Measurements from ENCODE around the gene POU2AF2.
"Not testable (repeated sequence)": the region's sequence is repeated elsewhere in the genome, so short reads cannot be mapped to it uniquely, and the experiment has no call there.

POU2AF2 gene

GRCh38 chr11:111269146-111269868 is 23.8 kb downstream of the POU2AF2 start:
- H3K4me1 Mint-ChIP-seq (ENCODE audit: low read depth in 2 of 2), result peaks cover 2 to 5% of the 10 kb centered on the region in 2 donors
- DNase-seq (no peak), ATAC-seq (replicated peaks) (no peak)
- no peaks in the 10 kb centered on the region for H3K36me3 Mint-ChIP-seq (ENCODE audit: insufficient read depth)
- H3K4me3 Mint-ChIP-seq, result no peak overlapping the region
- no peaks in the 10 kb centered on the region for H3K9me3 Mint-ChIP-seq
- H3K27me3 Mint-ChIP-seq, result peaks cover 32 to 33% of the 10 kb centered on the region in 2 donors
- no peak overlapping the region for H3K27ac Mint-ChIP-seq

DNA sequence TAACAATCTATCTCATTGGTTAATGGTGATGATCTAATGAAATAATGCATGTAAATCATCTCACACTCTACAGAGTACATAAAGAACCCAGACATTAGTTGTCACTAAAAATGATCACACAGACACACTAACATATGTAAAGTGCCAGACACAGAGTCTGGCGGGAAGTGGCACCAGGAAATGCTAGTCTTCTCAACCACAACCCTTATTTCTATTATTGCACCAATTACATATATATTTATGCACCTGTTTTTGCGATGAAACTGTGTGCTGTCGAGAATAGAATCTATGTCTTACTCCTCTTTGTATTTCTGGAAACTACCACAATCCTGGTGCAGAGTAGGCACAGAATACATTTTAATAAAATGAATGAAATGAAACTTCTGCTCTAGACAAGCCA is 26.9 kb downstream of the POU2AF2 start:
- Mint-ChIP-seq H3K4me1 (ENCODE audit: low read depth in 2 of 2) (peaks cover 2 to 5% of the 10 kb centered on the region in 2 donors), H3K36me3 (ENCODE audit: insufficient read depth) (no peaks in the 10 kb centered on the region), H3K27me3 (peaks cover 33 to 49% of the 10 kb centered on the region in 2 donors), H3K27ac (no peak overlapping the region), H3K9me3 (no peaks in the 10 kb centered on the region), H3K4me3 (no peak overlapping the region)
- ATAC-seq (replicated peaks) (no peak), DNase-seq (no peak)

DNA sequence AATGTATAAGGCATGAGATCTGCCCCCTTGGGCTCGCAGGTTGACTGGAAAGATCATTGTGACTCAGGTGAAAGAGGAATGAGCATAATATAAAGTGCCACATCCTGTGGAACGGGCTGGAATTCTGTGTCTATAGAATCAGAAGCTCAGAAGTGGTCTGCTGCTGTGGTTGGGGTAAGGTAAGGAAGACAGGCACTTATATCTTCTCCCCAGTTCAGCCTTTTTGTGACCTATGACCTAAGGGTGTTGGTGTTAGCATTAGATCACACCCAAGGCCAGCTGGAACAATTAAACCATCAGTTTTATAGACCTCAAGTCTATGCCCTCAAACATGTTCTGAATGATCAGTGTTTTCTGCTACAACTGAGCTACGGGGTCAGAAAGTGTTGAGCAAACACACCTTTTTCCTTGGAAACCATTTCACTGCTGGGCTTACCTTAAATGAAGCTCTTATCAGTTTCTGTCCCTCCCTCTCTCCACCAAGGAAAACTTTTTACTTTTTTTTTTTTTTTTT is 37.1 kb downstream of the POU2AF2 start:
- ATAC-seq (replicated peaks) (no peak), DNase-seq (no peak)
- H3K27me3 Mint-ChIP-seq, result peaks cover 4 to 9% of the 10 kb centered on the region in 2 donors
- H3K27ac Mint-ChIP-seq, result no peak overlapping the region
- no peaks in the 10 kb centered on the region for H3K9me3 Mint-ChIP-seq
- no peak overlapping the region for H3K4me3 Mint-ChIP-seq
- no peaks in the 10 kb centered on the region for H3K36me3 Mint-ChIP-seq (ENCODE audit: insufficient read depth)
- H3K4me1 Mint-ChIP-seq (ENCODE audit: low read depth in 2 of 2), result no peaks in the 10 kb centered on the region

- no peaks in the 10 kb centered on the region for H3K4me1 Mint-ChIP-seq (ENCODE audit: low read depth in 2 of 2)
- DNase-seq (no peak), ATAC-seq (replicated peaks) (no peak)
- H3K4me3 Mint-ChIP-seq, result no peak overlapping the region
- H3K27me3 Mint-ChIP-seq, result peaks cover 8 to 9% of the 10 kb centered on the region in 2 donors
- no peaks in the 10 kb centered on the region for H3K36me3 Mint-ChIP-seq (ENCODE audit: insufficient read depth)
- H3K27ac Mint-ChIP-seq, result no peak overlapping the region
- no peaks in the 10 kb centered on the region for H3K9me3 Mint-ChIP-seq
These were observed 38.5 kb downstream of the POU2AF2 start for GRCh38 chr11:111283945-111284481.

DNA sequence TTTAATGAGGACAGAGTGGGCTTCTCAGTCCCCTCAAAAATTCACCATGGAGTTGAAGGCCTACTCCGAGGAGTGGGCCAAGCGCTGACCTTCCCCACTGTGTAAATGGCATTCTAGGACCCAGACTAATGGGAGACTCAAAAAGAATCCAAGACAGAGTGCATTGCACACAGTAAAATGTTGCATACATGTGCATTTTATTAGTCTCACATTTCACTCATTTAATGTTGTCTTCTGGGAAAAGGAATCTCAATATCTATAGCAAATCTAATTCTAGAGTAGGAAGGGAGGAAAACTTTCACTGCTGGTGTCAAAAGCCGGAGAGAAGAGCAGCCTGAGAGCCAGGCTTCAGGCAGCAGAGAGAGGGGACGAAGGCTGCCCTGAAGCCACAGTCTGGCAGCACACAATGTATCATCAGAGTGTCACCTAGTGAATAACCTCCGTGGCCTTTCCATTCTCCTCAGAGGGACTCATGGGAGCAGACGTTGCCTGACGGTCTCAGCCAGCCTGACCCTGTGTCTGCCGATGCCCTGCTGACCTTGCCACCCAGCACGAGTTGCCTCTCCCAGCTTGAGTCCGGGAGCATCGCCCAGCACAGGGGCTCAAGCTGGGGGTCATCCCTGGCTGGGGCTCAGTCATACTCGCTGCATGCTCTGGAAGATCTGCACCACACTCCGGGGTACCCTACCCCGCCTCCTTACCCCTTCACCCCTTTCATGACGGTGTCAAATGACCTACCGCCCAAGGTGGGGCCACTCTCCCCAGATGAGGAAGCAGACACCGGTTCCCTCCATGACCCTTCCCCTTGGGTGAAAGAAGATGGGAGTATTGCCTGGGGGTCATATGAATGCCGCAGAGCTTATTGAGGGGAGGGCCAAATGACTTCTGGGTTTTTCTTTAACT is 39.9 kb downstream of the POU2AF2 start:
- no peak overlapping the region for H3K27ac Mint-ChIP-seq
- H3K36me3 Mint-ChIP-seq (ENCODE audit: insufficient read depth), result no peaks in the 10 kb centered on the region

GRCh38 chr11:111291764-111292163 is 46.2 kb downstream of the POU2AF2 start:
- Mint-ChIP-seq H3K36me3 (ENCODE audit: insufficient read depth) (no peaks in the 10 kb centered on the region), H3K9me3 (no peaks in the 10 kb centered on the region), H3K4me1 (ENCODE audit: low read depth in 2 of 2) (no peaks in the 10 kb centered on the region), H3K27me3 (peaks cover 14 to 16% of the 10 kb centered on the region in 2 donors), H3K27ac (no peak overlapping the region), H3K4me3 (no peak overlapping the region)
- DNase-seq (no peak), ATAC-seq (replicated peaks) (no peak)

More for the DNA sequence above, 39.9 kb downstream of the POU2AF2 start:
- Mint-ChIP-seq H3K27me3 (peaks cover 12 to 15% of the 10 kb centered on the region in 2 donors), H3K4me1 (ENCODE audit: low read depth in 2 of 2) (no peaks in the 10 kb centered on the region), H3K4me3 (no peak overlapping the region), H3K9me3 (no peaks in the 10 kb centered on the region)
- DNase-seq (no peak), ATAC-seq (replicated peaks) (no peak)

- not testable (repeated sequence) for ATAC-seq (replicated peaks); H3K4me1 Mint-ChIP-seq (ENCODE audit: low read depth in 2 of 2); H3K4me3 Mint-ChIP-seq; DNase-seq; H3K36me3 Mint-ChIP-seq (ENCODE audit: insufficient read depth); H3K27ac Mint-ChIP-seq; H3K9me3 Mint-ChIP-seq
- peaks cover 12 to 22% of the 10 kb centered on the region in 2 donors for H3K27me3 Mint-ChIP-seq
These were observed 46.9 kb downstream of the POU2AF2 start for GRCh38 chr11:111292408-111292807.

GRCh38 chr11:111296196-111296595 is 50.7 kb downstream of the POU2AF2 start:
- no peak for DNase-seq
- H3K27me3 Mint-ChIP-seq, result peaks cover 20 to 35% of the 10 kb centered on the region in 2 donors

DNA sequence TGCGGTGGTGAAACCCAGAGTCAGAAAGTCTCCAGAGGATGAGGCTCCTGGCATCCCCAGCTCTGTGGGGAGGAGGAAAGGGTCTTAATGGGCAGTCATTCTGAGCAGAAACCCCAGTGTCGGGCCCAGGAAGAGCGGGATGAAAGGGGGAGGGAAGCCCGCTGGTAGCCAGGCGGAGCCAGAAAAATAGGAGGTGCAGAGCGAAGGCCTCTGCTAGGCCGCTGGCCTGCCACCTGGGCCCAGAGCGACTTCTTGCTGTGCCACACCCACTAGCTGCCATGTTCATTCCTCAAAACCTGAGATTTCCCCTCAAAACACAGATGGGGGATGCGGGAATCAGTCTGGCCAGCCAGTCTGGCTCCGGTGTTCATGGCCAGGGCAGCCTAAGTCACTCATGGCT is 52.2 kb downstream of the POU2AF2 start:
- no peaks in the 10 kb centered on the region for H3K9me3 Mint-ChIP-seq
- H3K4me3 Mint-ChIP-seq, result no peak overlapping the region
- H3K36me3 Mint-ChIP-seq (ENCODE audit: insufficient read depth), result no peaks in the 10 kb centered on the region
- H3K4me1 Mint-ChIP-seq (ENCODE audit: low read depth in 2 of 2), result no peaks in the 10 kb centered on the region
- ATAC-seq (replicated peaks), result no peak
- peaks cover 31 to 48% of the 10 kb centered on the region in 2 donors for H3K27me3 Mint-ChIP-seq
- no peak for DNase-seq
- H3K27ac Mint-ChIP-seq, result no peak overlapping the region

More at GRCh38 chr11:111296196-111296595, 50.7 kb downstream of the POU2AF2 start:
- Mint-ChIP-seq H3K27ac (no peak overlapping the region), H3K4me1 (ENCODE audit: low read depth in 2 of 2) (no peaks in the 10 kb centered on the region), H3K9me3 (no peaks in the 10 kb centered on the region), H3K36me3 (ENCODE audit: insufficient read depth) (no peaks in the 10 kb centered on the region), H3K4me3 (no peak overlapping the region)
- ATAC-seq (replicated peaks), result no peak

GRCh38 chr11:111298413-111299100 is 53.0 kb downstream of the POU2AF2 start, which contains the start of gene POU2AF3:
Gene POU2AF3, plus strand, starts transcription at chr11:111298546. Its CDS starts 36 bp downstream, at chr11:111298582.
- Mint-ChIP-seq H3K36me3 (ENCODE audit: insufficient read depth) (no peaks in the 10 kb centered on the region), H3K9me3 (no peaks in the 10 kb centered on the region), H3K27ac (no peak within 1 kb of the TSS), H3K4me1 (ENCODE audit: low read depth in 2 of 2) (no peaks in the 10 kb centered on the region), H3K27me3 (peaks cover 37 to 54% of the 10 kb centered on the region in 2 donors), H3K4me3 (no peak within 1 kb of the TSS)
- DNase-seq (no peak), ATAC-seq (replicated peaks) (no peak)

DNA sequence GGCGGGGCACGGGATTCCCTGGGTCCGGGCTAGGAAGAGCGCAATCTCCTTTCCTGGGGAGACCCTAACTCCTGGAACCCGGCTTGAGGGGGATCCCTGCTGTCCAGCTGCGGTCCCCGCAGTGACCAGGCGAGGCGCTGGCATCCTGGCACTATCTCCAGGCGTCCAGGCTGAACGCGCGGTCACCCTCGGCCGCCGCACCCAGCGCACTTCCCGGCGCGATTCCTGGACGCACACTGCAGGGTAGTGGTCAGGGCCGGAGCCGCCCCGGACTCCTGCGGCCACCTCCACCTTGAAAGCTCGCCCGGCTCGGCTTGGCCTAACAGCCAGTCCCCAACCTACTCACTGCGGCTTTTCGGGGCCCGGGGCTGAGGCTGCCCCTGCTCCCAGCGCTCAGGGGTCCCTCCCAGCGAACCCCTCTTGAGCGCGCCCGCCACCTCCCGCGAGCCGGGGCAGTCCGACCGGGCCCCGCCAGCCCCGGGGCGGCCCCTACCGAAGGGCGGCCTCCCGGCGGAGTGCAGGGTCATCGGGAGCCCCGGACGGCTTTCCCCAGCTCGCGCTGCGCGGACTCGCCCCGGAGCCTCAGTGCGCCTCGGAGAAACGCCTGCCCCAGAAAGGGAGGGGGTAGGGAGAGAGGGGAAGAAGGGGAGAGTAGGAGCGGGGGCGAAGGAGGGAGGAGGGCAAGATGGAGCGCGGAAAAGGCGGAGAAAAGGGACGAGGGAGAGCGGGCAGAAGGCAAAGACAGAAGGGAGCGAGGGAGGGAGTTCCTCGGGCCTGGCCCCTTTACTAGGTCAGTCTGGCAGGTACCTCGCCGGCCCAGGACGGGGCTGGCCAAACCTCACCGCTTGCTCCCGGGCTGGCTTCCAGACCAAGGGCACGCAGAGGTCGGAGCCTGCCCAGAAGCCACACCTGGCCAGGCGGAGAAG is 53.8 kb downstream of the POU2AF2 start:
- ATAC-seq (replicated peaks), result no peak
- Mint-ChIP-seq H3K27me3 (peaks cover 37 to 54% of the 10 kb centered on the region in 2 donors), H3K9me3 (no peaks in the 10 kb centered on the region), H3K4me1 (ENCODE audit: low read depth in 2 of 2) (no peaks in the 10 kb centered on the region), H3K4me3 (no peak overlapping the region), H3K27ac (no peak overlapping the region), H3K36me3 (ENCODE audit: insufficient read depth) (no peaks in the 10 kb centered on the region)
- no peak for DNase-seq

- H3K9me3 Mint-ChIP-seq, result no peaks in the 10 kb centered on the region
- H3K36me3 Mint-ChIP-seq (ENCODE audit: insufficient read depth), result no peaks in the 10 kb centered on the region
- ATAC-seq (replicated peaks), result no peak
- no peak overlapping the region for H3K27ac Mint-ChIP-seq
- DNase-seq, result no peak
- H3K27me3 Mint-ChIP-seq, result peaks cover 44 to 63% of the 10 kb centered on the region in 2 donors
- no peak overlapping the region for H3K4me3 Mint-ChIP-seq
- no peaks in the 10 kb centered on the region for H3K4me1 Mint-ChIP-seq (ENCODE audit: low read depth in 2 of 2)
These were observed 55.0 kb downstream of the POU2AF2 start for GRCh38 chr11:111300569-111300968.
